ENCODE measurements around the gene HYLS1.

GRCh38 chr11:125935618-125936199 lies 48.2 kb downstream of the HYLS1 start:
- no peak for TF ChIP-seq EZH2 (IDR thresholded peaks at IDR 0.05; ENCODE audit: low read length)
- TF ChIP-seq, protein P1, sequence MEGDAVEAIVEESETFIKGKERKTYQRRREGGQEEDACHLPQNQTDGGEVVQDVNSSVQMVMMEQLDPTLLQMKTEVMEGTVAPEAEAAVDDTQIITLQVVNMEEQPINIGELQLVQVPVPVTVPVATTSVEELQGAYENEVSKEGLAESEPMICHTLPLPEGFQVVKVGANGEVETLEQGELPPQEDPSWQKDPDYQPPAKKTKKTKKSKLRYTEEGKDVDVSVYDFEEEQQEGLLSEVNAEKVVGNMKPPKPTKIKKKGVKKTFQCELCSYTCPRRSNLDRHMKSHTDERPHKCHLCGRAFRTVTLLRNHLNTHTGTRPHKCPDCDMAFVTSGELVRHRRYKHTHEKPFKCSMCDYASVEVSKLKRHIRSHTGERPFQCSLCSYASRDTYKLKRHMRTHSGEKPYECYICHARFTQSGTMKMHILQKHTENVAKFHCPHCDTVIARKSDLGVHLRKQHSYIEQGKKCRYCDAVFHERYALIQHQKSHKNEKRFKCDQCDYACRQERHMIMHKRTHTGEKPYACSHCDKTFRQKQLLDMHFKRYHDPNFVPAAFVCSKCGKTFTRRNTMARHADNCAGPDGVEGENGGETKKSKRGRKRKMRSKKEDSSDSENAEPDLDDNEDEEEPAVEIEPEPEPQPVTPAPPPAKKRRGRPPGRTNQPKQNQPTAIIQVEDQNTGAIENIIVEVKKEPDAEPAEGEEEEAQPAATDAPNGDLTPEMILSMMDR (optimal IDR thresholded peaks at IDR 0.05 in 1 of 3, IDR thresholded peaks at IDR 0.05 in 1 of 3, conservative IDR thresholded peaks at IDR 0.05 in 1 of 3; ENCODE audit: extremely low read depth in 1 of 3, insufficient read depth in 2 of 3, low read length in 3 of 3): no peak

All from keratinocyte (primary cell).